ENCODE results near the gene LTBP3. TPM values are rescaled to one million over a fixed set of nuclear protein-coding genes. Genes with fewer than 3 reads are reported as not detected.

Gene LTBP3
- total and polyA plus RNA-seq, 2 of the 13 experiments (the other 11 are each of a cell fraction or from before 2014, with no cell fraction given) = 12.2 to 68.1 TPM

DNA sequence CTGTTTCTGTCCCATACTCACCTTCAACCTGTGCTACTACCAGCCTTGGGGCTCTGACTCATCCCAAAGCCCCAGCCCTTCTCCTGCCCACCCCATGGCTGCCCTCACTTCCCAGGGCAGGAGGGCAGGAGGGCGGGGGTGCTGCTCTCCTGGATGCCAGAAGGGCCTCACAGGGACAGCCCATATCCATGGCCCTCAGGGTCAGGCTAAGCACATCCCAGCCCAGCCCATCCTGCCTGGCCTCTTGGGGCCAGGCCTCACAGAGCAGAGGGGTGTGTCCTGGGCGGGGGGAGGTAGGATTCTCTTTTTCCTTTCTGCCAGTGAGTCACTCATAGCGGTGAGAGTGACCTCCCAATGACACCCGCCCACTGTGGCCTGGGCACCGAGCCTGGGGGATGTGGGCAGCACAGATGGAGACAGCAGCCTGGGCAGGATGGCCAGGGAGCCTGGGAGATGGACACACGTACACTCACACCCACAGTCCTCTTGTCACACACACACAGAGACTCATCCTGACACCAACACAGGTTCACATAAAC, 2.4 kb downstream of the LTBP3 start (continued):
- TF ChIP-seq ZNF547 (CRISPR knock-in tag; IDR thresholded peaks at IDR 0.05) (no peak), KMT2A (CRISPR knock-in tag; IDR thresholded peaks at IDR 0.05) (no peak), ARNT2 (CRISPR knock-in tag; IDR thresholded peaks at IDR 0.05; ENCODE audit: low read depth) (no peak), RBM39 (IDR thresholded peaks at IDR 0.05; ENCODE audit: low read depth, low read length, poor library complexity, severe bottlenecking) (no peak), SOX6 (IDR thresholded peaks at IDR 0.05) (no peak), SOX6 (CRISPR knock-in tag; IDR thresholded peaks at IDR 0.05) (no peak), ARID2 (CRISPR knock-in tag; IDR thresholded peaks at IDR 0.05; ENCODE audit: borderline replicate concordance) (no peak), ZNF737 (CRISPR knock-in tag; IDR thresholded peaks at IDR 0.05; ENCODE audit: borderline replicate concordance) (no peak), ZNF556 (CRISPR knock-in tag; IDR thresholded peaks at IDR 0.05; ENCODE audit: borderline replicate concordance) (no peak), ZNF382 (CRISPR knock-in tag; IDR thresholded peaks at IDR 0.05; ENCODE audit: borderline replicate concordance) (no peak), HNF4A (CRISPR knock-in tag; IDR thresholded peaks at IDR 0.05) (peak; percentile 31; the same call in 1 of the 2 replicates), ZFP62 (CRISPR knock-in tag; IDR thresholded peaks at IDR 0.05) (no peak), RXRA (CRISPR knock-in tag; IDR thresholded peaks at IDR 0.05) (peak; percentile 88), SP2 (CRISPR knock-in tag; IDR thresholded peaks at IDR 0.05) (no peak), SALL1 (CRISPR knock-in tag; IDR thresholded peaks at IDR 0.05) (no peak), PPARG (CRISPR knock-in tag; conservative IDR thresholded peaks at IDR 0.05) (no peak), ZNF451 (CRISPR knock-in tag; IDR thresholded peaks at IDR 0.05) (no peak), AHR (CRISPR knock-in tag; IDR thresholded peaks at IDR 0.05) (no peak), KLF16 (CRISPR knock-in tag; IDR thresholded peaks at IDR 0.05) (peak in 1 of 2 experiments; percentile 58; a peak in 1 of 4 replicates), ZNF292 (CRISPR knock-in tag; IDR thresholded peaks at IDR 0.05; ENCODE audit: borderline replicate concordance, low read depth) (no peak), PCBP2 (optimal IDR thresholded peaks at IDR 0.05; ENCODE audit: low read depth, low read length, poor library complexity, severe bottlenecking) (no peak), DR1 (CRISPR knock-in tag; IDR thresholded peaks at IDR 0.05) (no peak), ETV6 (CRISPR knock-in tag; conservative IDR thresholded peaks at IDR 0.05) (no peak), ZNF703 (CRISPR knock-in tag; IDR thresholded peaks at IDR 0.05; ENCODE audit: borderline replicate concordance) (no peak), ZNF747 (CRISPR knock-in tag; IDR thresholded peaks at IDR 0.05; ENCODE audit: borderline replicate concordance) (no peak), KLF11 (CRISPR knock-in tag; IDR thresholded peaks at IDR 0.05) (no peak), IKZF5 (CRISPR knock-in tag; IDR thresholded peaks at IDR 0.05) (0 out of 2 replicates have a peak, but pooled peaks have one; percentile 47), DMAP1 (CRISPR knock-in tag; IDR thresholded peaks at IDR 0.05) (no peak), HMGA1 (CRISPR knock-in tag; conservative IDR thresholded peaks at IDR 0.05) (no peak)
- TF ChIP-seq, protein P1, sequence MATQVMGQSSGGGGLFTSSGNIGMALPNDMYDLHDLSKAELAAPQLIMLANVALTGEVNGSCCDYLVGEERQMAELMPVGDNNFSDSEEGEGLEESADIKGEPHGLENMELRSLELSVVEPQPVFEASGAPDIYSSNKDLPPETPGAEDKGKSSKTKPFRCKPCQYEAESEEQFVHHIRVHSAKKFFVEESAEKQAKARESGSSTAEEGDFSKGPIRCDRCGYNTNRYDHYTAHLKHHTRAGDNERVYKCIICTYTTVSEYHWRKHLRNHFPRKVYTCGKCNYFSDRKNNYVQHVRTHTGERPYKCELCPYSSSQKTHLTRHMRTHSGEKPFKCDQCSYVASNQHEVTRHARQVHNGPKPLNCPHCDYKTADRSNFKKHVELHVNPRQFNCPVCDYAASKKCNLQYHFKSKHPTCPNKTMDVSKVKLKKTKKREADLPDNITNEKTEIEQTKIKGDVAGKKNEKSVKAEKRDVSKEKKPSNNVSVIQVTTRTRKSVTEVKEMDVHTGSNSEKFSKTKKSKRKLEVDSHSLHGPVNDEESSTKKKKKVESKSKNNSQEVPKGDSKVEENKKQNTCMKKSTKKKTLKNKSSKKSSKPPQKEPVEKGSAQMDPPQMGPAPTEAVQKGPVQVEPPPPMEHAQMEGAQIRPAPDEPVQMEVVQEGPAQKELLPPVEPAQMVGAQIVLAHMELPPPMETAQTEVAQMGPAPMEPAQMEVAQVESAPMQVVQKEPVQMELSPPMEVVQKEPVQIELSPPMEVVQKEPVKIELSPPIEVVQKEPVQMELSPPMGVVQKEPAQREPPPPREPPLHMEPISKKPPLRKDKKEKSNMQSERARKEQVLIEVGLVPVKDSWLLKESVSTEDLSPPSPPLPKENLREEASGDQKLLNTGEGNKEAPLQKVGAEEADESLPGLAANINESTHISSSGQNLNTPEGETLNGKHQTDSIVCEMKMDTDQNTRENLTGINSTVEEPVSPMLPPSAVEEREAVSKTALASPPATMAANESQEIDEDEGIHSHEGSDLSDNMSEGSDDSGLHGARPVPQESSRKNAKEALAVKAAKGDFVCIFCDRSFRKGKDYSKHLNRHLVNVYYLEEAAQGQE (IDR thresholded peaks at IDR 0.05; ENCODE audit: borderline replicate concordance in 1 of 2, low read depth in 1 of 2, low read length in 2 of 2) = no peak
